Stimulated activated CD4-positive, alpha-beta T cell treated with anti-CD3 and anti-CD28 coated beads, Interleukin-1b, Interleukin-23, amount 100 ng/mL, for 1 hour (primary cell): Measurements from ENCODE around the gene TMEM30A.

ENCODE experiments used
- DNase-seq, 2 donors: peaks; one replicate each; pipeline ENCODE4 v3.0.0-alpha.2; 2020; ENCODE audit warnings: low read depth in 2 of 2

TMEM30A gene

DNA sequence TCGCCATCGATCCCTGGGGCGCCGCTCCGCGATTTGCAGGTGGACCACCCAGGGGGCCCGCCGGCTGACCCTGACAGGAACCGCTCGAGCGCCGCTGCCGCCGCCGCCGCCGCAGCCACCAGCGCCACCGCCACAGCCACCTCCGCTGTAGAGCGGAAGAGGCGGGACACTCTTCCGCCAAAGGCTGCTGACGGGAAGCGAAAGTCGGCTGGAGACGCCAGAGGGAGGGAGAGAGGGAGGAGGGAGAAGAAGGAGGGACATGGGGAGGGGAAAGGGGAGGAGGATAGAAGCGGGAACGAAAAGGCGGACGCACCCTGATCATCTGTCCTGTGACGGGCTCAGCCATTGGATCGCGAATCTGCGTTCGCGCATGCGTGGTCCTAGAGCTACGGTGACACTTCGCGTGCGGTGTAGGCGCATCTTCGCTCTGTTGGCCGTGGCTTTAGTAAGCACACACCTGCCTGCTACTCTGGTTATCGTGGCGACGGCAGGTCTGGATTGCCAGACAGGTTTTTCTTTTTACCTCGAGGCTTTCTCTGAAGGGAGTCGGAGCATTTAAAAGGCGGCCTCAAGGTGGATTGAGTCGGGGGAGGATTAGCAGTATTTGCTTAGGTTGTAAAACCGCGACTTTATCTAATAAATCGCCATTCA is at the start of gene TMEM30A:
TMEM30A (minus strand) TSS at position 161 of the 651 bp plus-strand sequence; CDS start at position 7, 154 bp downstream.
- DNase-seq = peak; percentile 86 to 94

DNA sequence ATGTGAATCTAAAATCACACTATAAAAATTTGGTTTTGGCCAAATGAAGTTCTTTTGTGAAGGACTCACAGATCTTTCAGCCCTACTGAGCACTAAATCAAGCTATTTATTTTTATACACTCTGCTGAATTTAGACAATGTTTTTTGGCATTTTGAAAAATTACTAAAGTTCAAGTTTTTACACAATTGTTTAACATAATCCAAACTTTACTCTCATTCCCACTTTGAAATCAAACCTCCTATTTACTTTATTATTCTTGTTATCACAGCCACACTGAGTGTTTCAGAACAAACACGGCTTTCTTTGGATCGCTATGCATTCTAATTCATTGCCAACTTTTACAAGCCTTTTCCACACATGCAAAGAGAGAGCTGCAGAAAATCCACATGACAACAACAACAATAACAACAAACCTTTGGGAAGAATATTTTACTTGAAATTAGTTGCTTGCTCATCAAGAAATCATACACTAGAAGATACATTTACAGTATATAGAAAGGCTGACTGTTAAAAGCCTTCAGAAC is 49.1 kb upstream of the TMEM30A start:
- DNase-seq = no peak

DNA sequence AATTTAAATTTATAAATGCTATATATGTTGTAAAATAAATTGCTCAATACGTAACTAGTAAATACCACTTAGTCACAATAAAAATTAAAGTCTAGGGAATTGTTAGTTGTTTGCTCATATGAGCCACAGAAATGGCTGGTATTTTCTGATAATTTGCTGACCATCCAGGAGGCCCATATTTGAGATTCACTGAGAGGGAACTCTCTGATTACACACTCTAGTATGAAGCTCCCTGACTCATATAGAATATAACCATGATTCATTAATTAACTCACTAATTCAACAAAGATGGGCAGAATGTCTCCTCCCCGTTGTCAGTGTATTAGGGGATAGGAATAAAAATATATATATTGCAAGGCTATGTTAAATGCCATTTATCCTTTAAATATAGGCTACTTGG is 46.6 kb upstream of the TMEM30A start:
- no peak for DNase-seq

DNA sequence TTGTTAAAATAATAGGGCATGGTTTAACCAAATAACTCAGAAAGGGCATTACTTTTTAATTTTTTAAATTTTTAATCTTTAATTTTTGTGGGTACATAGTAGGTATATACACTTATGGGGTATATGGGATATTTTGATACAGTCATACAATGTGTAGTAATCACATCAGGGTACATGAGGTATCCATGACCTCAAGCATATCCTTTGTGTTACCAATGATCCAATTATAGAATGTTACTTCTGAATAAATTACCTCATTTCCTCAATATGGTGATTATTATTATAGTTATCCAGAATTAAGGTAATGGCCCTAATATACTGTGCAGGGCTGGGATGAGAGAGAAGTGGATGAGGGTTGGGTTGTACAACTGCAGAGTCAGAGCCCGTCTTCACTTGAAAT is 45.1 kb upstream of the TMEM30A start:
- no peak for DNase-seq

DNA sequence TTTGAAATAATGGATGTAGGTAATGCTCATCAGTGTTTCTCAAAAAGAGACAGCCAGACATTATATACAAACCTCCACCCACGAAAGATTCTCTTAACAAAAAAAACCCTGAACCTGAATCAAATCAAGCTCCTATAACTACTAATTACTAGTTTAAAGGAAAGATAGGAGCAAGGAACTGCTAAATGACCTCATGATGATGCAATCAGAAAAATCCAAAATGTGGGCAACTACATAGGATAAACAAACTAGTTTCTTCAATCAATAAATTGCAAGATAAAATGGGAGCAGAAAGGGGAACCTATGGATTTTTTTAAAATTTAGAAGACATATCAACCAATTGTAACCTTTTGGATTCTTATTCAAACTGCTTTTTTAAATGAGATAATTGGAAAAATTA is 43.2 kb upstream of the TMEM30A start:
- DNase-seq = no peak

DNA sequence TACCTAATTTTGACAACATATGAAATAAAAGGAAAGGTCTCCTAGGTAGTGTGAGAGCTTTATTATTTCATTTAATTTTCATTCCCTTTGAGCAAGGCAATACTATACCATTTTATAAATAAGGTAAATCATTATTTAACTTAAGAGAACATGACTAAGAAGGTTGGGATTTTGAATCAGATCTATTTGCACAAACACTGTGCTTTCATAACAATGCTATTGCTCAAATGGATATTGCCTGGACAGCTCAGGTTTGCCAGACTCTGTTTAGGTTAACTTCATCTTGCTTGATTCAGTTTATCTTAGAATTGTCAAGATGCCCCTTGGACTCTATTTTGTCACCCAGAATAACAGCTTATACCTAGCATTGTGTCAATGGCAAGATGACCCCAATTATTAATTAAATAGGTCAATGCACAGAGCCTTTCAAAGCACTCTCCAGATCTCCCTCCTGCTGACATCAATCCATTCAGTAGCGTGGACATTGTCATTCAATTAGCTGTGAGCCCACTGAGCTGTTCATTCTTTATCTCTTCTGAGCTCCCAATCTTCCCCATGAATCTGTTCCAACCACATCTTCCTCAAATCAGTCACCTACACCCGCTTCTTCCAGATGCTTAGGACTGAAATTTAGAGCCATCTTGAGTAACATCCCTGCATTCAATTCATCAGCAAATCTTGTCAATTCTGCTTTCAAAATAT is 42.1 kb upstream of the TMEM30A start:
- DNase-seq = no peak

DNA sequence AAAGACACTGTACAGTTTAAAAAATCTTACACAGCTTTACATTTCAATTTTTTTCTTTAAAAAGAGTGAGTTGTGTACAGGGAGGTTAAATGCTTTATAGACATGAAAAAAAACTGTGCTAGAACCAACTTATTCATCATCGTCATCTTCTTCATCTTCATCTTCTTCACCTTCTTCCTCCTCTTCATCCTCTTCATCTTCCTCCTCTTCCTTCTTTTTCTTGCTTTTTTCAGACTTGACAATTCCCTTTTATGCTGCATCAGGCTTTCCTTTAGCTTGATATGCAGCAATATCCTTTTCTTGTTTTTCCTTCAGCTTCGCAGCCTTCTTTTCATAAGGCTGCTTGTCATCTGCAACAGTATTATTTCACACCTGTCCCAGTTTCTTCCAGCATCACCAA is 34.3 kb upstream of the TMEM30A start:
- no peak for DNase-seq

DNA sequence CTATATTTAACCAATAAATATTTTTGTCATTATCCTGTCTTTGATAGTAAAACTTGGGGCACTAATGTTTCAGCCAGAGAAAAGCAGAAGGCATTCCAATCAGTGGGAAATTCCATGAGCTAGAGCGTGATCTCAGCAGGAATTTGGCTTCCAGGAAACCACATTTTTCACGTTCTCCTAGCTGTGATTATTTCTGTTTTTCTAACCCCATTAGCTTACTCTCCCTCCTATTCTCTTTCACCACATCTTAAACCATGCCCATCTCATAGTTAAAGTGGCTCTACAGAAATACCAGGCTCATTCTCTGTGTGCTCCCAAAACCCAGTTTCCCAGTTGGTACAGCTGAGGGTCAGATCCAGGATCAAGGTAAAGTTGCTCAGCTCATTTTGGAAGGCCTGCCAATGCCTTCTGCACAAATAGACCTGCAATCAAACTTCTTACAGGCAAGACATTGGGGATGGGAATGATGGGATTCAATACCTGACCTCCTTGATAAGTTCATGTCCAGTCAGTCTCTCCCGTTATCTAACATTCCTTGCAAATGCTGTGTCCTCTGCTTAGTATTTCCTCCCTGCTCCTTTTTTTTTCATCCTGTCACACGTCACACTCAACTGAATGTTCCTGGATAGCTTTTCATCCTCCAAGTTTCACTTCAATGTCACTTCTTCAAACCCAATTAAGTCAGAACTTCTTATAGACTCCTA is 33.1 kb upstream of the TMEM30A start:
- no peak for DNase-seq

DNA sequence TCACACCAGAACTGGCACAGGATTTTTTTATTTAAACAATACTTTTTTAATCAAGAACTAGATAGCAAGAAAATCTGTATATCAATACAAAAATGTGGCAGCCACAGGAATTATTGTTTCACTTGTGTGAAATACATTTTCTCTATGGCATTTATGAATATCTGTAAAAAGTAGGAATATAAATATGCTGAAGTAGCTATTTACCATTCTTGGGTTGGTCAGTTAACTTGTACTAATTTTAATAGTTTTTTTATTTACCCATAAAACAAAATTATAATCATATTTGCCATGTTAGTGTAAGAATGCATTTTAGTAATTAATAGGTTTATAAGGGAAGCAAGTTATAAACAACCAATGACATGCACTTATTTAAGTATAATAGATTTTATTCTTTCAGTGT is 31.4 kb upstream of the TMEM30A start:
- DNase-seq = no peak

DNA sequence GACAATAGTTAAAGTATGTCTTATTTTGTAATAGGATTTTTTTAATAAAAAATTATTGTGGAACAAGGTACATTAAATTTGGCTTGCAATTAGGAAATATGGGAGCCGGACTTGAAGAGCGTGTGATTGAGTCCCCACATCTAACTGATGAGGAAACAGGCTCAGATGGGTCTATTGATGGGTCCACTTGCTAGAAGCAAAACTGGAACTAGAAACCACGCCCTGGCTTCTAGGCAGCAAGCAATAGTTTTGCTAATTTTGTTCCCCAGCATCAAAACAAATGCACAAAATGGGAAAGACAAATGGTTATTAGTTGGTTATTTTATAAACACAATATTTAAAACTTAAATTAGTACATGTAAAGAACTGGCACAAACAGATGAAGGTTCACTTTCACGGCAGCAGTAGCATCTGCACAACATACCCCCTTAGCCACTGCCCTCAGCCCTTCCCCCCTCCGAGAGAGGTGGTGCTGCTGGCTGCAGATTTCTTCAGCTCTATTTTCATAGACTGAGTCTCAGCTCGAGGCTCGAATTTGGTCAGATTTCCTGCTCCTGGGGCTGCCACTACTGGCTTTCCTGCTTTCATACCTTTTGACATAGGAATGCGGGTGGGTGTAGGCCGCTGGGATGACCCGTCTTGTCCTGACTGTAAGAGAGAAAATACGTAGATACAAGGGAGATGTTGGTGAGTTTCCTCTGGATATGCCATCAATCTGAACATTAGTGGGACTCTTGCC is 23.8 kb upstream of the TMEM30A start:
- no peak for DNase-seq

DNA sequence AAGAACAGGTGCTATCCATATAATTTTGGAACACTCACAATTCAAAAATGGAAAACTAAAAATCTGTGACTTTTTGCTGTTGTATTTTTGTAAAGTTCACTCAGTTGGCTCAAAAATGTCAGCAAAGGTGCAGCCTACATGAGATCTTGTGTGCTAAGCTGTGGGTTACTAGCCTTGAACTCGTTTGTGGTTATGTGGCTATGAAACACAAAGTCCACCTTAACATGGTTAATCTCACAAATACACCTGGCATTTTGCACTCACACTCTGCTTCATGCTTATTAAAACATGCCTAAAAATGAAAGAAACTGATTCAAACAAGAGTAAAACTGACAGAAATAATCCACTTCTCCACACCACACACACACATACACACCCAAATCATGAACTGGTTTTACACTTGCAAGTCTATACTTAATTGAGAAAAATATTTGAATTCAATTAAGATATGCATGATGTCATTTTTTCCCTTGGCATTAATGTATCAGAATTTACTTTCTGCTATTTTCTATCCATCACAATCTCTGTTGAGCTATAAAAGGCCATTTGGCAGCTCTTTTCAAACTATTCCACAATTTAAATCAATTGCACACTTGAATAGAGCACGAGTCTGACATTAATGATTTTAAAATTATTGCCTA is 22.9 kb upstream of the TMEM30A start:
- no peak for DNase-seq

DNA sequence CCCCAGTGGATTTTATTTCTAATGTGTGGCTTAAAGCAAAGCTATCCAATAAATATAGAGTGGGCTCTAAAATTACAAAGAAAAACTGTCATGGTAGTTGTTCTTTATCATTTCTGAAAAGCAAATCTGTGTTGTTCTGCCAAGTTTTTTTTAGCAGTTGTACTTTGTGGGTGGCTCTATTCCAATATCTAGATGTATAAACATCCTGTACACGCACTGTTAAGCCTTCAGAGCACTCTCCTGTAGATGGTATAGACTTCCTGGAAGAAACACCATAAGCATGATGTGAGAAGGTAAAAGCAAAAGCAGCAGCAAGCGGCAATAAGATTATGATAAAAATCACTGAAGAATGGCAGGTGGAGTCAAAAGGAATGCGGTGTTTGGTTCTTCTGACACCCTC is 21.5 kb upstream of the TMEM30A start:
- DNase-seq = no peak

DNA sequence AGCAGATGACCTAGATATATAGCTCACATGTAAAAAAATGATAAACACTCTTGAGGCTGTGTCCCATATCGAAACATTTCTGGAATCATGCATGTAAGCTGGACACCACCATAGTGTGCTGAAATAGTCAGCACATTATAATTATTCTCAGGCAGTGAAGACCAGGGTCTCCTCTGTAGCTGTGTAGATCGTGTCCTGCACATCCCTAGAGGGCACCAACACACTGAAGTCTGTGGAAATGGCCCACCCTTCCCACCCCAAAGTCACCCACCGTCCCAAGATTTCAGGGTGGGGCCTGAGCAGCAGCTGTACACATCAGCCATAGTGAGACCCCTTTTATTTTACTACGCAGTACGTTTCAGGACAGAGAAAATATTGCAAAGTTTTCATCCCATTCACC is 21.0 kb upstream of the TMEM30A start:
- no peak for DNase-seq

DNA sequence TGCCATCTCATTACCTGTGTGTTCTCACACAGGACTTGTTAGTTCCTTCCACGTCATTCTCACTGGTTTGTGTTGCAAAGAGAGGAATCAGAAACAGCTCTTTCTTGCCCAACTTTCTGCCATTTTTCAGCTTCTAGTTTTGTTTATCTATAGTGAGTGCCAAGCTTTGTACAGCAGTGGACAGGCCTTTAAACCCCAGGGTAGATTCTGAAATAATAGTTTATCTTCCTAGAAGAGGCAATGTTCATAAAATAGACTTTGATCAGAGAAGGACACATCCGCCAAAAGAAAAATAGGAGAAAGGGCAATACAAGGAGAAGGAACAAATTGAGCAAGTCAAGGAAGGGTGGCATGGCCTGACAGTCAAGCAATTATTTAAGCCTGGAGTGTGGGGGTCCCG is 17.7 kb upstream of the TMEM30A start:
- DNase-seq = no peak

DNA sequence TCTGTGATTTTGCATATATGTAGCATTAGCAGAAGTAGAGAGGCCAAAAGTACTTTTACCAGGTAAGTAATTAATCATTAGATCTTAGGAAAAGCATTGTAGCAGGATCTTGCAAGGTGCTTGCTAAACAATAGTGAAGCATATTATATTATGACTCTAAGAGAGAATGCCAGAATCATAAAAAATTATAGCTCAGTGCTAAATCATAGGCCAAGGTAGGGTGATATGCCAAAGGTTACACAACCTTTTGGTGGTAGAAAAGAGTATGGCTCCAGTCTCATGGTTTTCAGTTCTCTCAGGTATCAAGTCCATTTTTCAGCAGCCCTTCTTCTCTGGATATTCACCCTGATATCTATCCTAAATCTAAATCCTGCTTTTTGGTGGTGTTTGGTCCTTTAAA is 16.9 kb upstream of the TMEM30A start:
- no peak for DNase-seq

DNA sequence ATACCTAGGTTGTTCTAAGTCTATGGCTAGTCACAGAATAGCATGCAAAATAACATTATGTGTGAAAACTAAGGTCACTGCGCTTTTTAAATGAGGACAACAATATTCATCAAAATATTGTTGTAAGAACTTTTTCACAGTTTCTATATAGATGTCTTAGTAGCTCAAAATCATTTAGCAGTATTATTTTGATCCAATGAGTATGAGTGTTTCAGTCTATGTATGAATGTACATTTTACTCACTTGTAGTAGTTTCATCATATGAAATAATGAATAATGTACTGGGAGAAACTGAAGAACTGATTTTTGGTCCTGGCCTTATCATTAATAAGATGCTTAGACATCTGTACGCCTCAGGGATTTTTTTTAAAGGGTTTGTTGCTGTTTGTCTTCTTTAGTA is 16.5 kb upstream of the TMEM30A start:
- DNase-seq = no peak

DNA sequence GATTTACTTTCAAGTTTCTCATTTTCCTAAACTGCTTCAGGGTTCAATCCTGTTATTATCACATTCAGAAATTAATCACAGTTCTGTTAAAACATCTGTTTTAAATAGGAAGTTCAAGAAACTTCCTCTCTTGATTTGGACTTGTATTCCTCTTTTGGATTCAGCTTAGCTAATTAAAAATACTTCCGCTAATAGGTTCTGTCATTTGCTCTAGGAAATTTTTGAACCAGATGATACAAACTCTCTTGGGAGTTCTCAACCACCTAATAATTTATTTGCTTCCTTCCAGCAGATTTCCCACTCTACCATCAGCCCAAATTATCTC is 15.9 kb upstream of the TMEM30A start:
- DNase-seq = no peak

DNA sequence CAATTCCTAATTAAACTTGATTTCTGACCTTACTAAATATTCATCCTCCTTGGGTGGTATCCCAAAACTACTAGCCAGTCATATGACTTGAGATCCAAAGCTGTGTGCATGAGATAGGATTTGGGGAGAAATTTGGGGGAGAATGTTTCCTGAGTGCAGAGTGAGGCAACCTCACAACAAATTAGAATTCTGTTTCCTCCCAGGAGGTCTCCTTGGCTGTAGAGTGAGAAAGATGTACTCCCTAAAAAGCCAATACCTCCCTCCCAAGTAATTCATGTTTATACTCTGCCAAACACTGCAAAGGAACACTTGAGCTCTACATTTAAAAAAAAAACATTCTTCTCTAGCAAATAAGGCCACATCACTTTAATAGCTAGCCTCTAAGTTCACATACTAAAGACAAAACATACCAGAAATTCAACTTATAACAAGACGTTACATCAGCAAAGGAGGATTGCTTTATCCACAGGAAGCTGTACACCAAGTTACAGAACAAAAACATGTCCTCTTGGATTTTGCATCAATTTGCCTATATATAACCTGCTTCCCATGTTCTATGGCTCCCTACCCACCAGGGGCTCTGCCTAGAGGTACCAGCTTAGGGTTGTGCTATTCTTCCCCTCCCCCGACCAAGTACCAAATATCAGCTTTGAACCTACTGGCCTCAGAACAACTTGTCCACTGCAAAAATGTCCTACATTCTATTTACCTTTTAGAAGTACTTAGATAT is 15.4 kb upstream of the TMEM30A start:
- no peak for DNase-seq

DNA sequence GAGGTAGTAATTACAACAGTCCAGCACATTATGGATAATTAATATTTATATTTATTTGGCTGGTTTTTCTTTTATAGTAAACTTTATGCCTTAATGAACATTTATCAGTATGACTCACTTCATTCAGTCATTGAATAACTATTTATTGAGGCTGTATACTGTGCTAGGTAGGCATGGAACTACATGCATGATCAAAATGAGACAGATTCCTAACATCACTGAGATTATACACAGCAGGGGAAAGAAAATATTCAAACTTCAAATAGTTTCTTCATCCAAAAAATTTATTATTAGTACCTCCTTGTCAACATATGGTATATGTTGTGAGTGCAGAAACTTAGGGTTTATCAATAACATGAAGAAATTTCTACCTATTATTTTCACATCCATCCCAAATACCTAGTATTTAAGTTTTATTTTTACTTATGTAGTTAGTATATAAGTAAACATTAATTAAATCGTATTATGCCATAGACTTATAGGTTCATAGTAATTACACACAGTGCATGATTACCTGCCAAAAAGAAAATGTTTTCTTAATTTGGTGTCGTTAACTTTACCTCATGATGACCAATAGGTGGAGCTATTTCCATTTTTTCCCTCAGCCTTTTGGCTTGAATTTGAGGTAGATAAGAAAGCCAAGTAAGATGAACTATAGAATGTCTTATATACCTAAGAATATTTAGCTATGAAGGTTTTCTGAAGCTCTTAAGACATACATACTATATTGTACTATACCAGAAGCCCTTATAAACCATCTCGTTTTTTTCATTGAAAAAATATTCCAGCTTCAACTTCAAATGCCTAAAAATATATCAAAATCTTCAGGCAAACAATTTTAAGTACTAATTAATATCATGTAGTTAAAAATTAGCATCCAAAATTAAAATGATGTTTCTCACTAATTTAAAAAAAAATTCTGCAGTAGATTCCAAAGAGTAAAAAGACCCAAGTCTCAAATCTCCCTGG is 12.5 kb upstream of the TMEM30A start:
- no peak for DNase-seq

DNA sequence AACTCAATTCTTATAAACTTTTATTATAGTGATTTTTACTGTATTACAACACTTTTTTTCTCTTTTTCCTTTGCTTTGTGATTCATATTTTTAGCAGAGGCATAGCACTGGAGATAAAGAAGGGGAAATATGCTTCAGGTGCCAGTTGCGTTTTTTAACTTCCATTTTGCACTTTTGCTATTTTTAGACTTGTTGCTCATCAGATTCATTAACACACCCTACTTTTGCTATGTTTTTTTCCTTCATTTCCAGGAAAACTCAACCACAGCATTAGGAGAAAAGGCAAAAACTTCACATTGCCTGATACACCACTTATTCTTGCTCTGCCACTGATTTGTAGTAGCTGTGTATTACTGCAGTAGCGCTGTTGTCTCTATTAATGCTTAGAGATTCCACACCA is 8.0 kb upstream of the TMEM30A start:
- no peak for DNase-seq
